A549 (cell line): ENCODE results near the gene NMRK1.

ENCODE experiments used
- POLR2A ChIP-seq: IDR thresholded peaks from 2 replicates; pipeline ENCODE4 v1.6.1; 2012; ENCODE audit warnings: mild to moderate bottlenecking, low read length
- TF ChIP-seq, protein P1 (sequence below): fragments of >200 bp; sonication (Bioruptor Twin); formaldehyde crosslinking; IDR thresholded peaks from 3 replicates; pipeline ENCODE4 v1.5.1; 2016
- TF ChIP-seq, protein P2 (sequence below): fragments of >200 bp; sonication (Bioruptor Twin); formaldehyde crosslinking; IDR thresholded peaks from 3 replicates; pipeline ENCODE4 v1.6.1; 2016

DNA sequence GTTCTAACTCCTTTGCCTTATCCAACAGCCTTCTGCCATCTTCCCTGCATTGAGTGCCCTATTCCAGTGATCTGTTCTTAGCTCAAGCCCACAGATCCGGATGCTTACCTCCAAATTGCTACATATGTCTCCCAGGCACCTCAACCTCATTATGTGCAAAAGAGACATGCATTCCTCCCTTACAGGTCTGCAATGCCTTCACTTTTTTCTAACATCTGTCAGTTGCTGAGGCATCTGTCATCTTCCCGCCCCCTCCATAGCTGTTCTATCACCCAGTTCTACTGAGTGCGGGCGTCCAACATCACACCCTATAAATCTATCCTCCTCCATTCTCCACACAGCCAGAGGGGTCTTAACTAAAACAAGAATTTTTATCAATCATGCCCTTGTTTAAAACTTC lies 20.1 kb downstream of the NMRK1 start:
- TF ChIP-seq, protein P1, sequence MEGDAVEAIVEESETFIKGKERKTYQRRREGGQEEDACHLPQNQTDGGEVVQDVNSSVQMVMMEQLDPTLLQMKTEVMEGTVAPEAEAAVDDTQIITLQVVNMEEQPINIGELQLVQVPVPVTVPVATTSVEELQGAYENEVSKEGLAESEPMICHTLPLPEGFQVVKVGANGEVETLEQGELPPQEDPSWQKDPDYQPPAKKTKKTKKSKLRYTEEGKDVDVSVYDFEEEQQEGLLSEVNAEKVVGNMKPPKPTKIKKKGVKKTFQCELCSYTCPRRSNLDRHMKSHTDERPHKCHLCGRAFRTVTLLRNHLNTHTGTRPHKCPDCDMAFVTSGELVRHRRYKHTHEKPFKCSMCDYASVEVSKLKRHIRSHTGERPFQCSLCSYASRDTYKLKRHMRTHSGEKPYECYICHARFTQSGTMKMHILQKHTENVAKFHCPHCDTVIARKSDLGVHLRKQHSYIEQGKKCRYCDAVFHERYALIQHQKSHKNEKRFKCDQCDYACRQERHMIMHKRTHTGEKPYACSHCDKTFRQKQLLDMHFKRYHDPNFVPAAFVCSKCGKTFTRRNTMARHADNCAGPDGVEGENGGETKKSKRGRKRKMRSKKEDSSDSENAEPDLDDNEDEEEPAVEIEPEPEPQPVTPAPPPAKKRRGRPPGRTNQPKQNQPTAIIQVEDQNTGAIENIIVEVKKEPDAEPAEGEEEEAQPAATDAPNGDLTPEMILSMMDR: no peak
- TF ChIP-seq, protein P2, sequence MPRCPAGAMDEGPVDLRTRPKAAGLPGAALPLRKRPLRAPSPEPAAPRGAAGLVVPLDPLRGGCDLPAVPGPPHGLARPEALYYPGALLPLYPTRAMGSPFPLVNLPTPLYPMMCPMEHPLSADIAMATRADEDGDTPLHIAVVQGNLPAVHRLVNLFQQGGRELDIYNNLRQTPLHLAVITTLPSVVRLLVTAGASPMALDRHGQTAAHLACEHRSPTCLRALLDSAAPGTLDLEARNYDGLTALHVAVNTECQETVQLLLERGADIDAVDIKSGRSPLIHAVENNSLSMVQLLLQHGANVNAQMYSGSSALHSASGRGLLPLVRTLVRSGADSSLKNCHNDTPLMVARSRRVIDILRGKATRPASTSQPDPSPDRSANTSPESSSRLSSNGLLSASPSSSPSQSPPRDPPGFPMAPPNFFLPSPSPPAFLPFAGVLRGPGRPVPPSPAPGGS: no peak
- no peak for TF ChIP-seq POLR2A
